Skin of body (tissue), 2 donors: ENCODE results near the gene TBC1D9. TPM values are rescaled to one million over a fixed set of nuclear protein-coding genes. Genes with fewer than 3 reads are reported as not detected.
A peak's percentile ranks its signal among the peaks of the same experiment; 100 is the strongest.
"Not testable (repeated sequence)": the region's sequence is repeated elsewhere in the genome, so short reads cannot be mapped to it uniquely, and the experiment has no call there.

ENCODE experiments used
- DNase-seq: peaks from one replicate; lab custom pipeline; 2025; lab: John Stamatoyannopoulos, UW
- total RNA-seq: library from RNA; depleted of rRNA; stranded (reverse); fragments of >200 nt; gene quantifications from one replicate; pipeline ENCODE4 v1.2.3, GENCODE V29; 2014

Gene TBC1D9
- total RNA-seq, 1 donor from 2014 or later: 30.2 TPM

GRCh38 chr4:140754918-140755773, 1.0 kb downstream of the TBC1D9 start:
- peak; percentile 55 for DNase-seq

- DNase-seq: no peak
These were observed 2.9 kb downstream of the TBC1D9 start for GRCh38 chr4:140753329-140753728.

GRCh38 chr4:140752291-140753068, 3.7 kb downstream of the TBC1D9 start:
- no peak for DNase-seq

- no peak for DNase-seq
These were observed 5.7 kb downstream of the TBC1D9 start for GRCh38 chr4:140750470-140750869.

- no peak for DNase-seq
These were observed 8.0 kb downstream of the TBC1D9 start for GRCh38 chr4:140748171-140748570.

GRCh38 chr4:140746546-140746945, 9.6 kb downstream of the TBC1D9 start:
- DNase-seq: not testable (repeated sequence)

- DNase-seq: no peak
These were observed 11.8 kb downstream of the TBC1D9 start for GRCh38 chr4:140744421-140744820.

- DNase-seq: no peak
These were observed 12.8 kb downstream of the TBC1D9 start for GRCh38 chr4:140743194-140743931.

- DNase-seq: no peak
These were observed 13.4 kb downstream of the TBC1D9 start for GRCh38 chr4:140742838-140743193.

GRCh38 chr4:140740906-140741670, 15.1 kb downstream of the TBC1D9 start:
- no peak for DNase-seq

- no peak for DNase-seq
These were observed 15.8 kb downstream of the TBC1D9 start for GRCh38 chr4:140740422-140740821.

GRCh38 chr4:140739971-140740370, 16.2 kb downstream of the TBC1D9 start:
- DNase-seq: no peak

- DNase-seq: no peak
These were observed 18.0 kb downstream of the TBC1D9 start for GRCh38 chr4:140738139-140738538.

GRCh38 chr4:140736669-140737343, 19.4 kb downstream of the TBC1D9 start:
- no peak for DNase-seq

GRCh38 chr4:140735779-140736391, 20.3 kb downstream of the TBC1D9 start:
- no peak for DNase-seq

GRCh38 chr4:140735317-140735716, 20.9 kb downstream of the TBC1D9 start:
- no peak for DNase-seq

- no peak for DNase-seq
These were observed 23.4 kb downstream of the TBC1D9 start for GRCh38 chr4:140732780-140733179.

GRCh38 chr4:140729344-140730049, 26.7 kb downstream of the TBC1D9 start:
- DNase-seq: no peak

GRCh38 chr4:140726776-140727500, 29.2 kb downstream of the TBC1D9 start:
- DNase-seq: no peak
